Keratinocyte (primary cell): ENCODE results near the gene SIGLEC1.

Experiments used
- CTCF ChIP-seq, 3 experiments: IDR thresholded peaks in 1 of 3; conservative IDR thresholded peaks in 1 of 3; optimal IDR thresholded peaks in 1 of 3; 2 replicates in 2 of 3; 3 replicates in 1 of 3; pipeline versions ENCODE3 to v1.5.1; 2011; ENCODE audit warnings: low read length in 3 of 3, mild to moderate bottlenecking in 3 of 3, moderate library complexity in 2 of 3, control low read depth in 1 of 3, inconsistent platforms in 1 of 3; ENCODE audit not compliant: insufficient read depth in 2 of 3; ENCODE audit errors: extremely low read depth in 1 of 3
- EZH2 ChIP-seq: IDR thresholded peaks from one replicate; pipeline ENCODE4 v1.6.1; 2012; ENCODE audit warnings: inconsistent platforms, mild to moderate bottlenecking, low read length, moderate library complexity

DNA sequence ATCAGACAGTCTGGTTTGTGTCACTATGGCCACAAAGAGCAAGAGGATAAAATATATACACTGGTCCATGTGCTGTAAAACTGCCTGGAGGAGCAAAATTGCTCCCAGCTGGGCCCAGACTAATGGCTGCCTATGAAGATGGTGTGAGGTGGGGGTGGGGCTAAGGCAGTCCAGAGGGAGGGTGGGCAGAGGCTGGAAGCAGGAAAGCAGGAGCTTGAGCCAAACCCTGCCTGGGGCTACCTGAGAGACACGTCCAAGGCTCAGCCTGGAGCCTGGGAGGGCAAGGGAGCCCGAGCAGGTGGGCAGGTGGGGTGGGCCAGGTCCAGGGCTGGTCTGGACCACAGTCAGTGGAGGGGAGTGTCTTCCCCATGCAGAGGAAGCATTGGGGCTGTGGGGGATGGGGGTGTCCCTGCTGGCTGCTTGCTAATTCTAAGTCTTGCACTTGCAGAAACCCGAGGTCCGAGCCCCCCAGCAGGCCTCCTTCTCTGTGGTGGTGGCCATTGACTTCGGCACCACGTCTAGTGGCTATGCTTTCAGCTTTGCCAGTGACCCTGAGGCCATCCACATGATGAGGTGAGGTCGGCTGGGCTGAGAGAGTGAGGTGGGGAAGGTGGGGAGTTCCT is 29.5 kb upstream of the SIGLEC1 start:
- TF ChIP-seq CTCF (optimal IDR thresholded peaks at IDR 0.05 in 1 of 3, IDR thresholded peaks at IDR 0.05 in 1 of 3, conservative IDR thresholded peaks at IDR 0.05 in 1 of 3; ENCODE audit: extremely low read depth in 1 of 3, insufficient read depth in 2 of 3, low read length in 3 of 3) (no peak), EZH2 (no peak)
